Measurements from ENCODE around the gene SCT.

The SCT gene

GRCh38 chr11:618856-619627 lies 7.9 kb downstream of the SCT start:
- Mint-ChIP-seq H3K27ac (no peak overlapping the region), H3K4me1 (peaks cover 17% of the 10 kb centered on the region), H3K36me3 (peaks cover 26% of the 10 kb centered on the region), H3K27me3 (peaks cover 11% of the 10 kb centered on the region), H3K4me3 (no peak overlapping the region), H3K9me3 (no peaks in the 10 kb centered on the region)
- no peak for ATAC-seq

- Mint-ChIP-seq H3K4me1 (peaks cover 26% of the 10 kb centered on the region), H3K4me3 (no peak overlapping the region), H3K27ac (no peak overlapping the region), H3K27me3 (peaks cover 3% of the 10 kb centered on the region), H3K9me3 (no peaks in the 10 kb centered on the region), H3K36me3 (peaks cover 21% of the 10 kb centered on the region)
- no peak for ATAC-seq
These were observed 8.9 kb downstream of the SCT start for GRCh38 chr11:617912-618682.

GRCh38 chr11:617199-617911 lies 9.6 kb downstream of the SCT start:
- H3K27ac Mint-ChIP-seq: no peak overlapping the region
- H3K9me3 Mint-ChIP-seq: no peaks in the 10 kb centered on the region
- no peak overlapping the region for H3K4me3 Mint-ChIP-seq
- no peaks in the 10 kb centered on the region for H3K27me3 Mint-ChIP-seq
- peaks cover 13% of the 10 kb centered on the region for H3K36me3 Mint-ChIP-seq
- peaks cover 33% of the 10 kb centered on the region for H3K4me1 Mint-ChIP-seq
- ATAC-seq: no peak

GRCh38 chr11:616320-617198 lies 10.4 kb downstream of the SCT start:
- peaks cover 8% of the 10 kb centered on the region for H3K36me3 Mint-ChIP-seq
- H3K27me3 Mint-ChIP-seq: no peaks in the 10 kb centered on the region
- H3K4me3 Mint-ChIP-seq: peak overlapping the region; percentile 71
- H3K27ac Mint-ChIP-seq: peak overlapping the region; percentile 88
- H3K4me1 Mint-ChIP-seq: peaks cover 35% of the 10 kb centered on the region
- no peaks in the 10 kb centered on the region for H3K9me3 Mint-ChIP-seq
- no peak for ATAC-seq

GRCh38 chr11:615504-616319 lies 11.3 kb downstream of the SCT start, which contains the start of gene IRF7:
Gene IRF7, minus strand, starts transcription at chr11:615950. Its CDS starts 586 bp downstream, at chr11:615364.
- peak; percentile 96 for ATAC-seq
- H3K4me3 Mint-ChIP-seq: peak within 1 kb of the TSS; percentile 71

GRCh38 chr11:614623-615503 lies 12.1 kb downstream of the SCT start:
- peaks cover 15% of the 10 kb centered on the region for H3K36me3 Mint-ChIP-seq
- no peaks in the 10 kb centered on the region for H3K27me3 Mint-ChIP-seq
- H3K27ac Mint-ChIP-seq: peak overlapping the region; percentile 88
- H3K9me3 Mint-ChIP-seq: no peaks in the 10 kb centered on the region
- H3K4me1 Mint-ChIP-seq: peaks cover 35% of the 10 kb centered on the region
- H3K4me3 Mint-ChIP-seq: peak overlapping the region; percentile 71
- ATAC-seq: no peak

More at GRCh38 chr11:615504-616319, 11.3 kb downstream of the SCT start, which contains the start of gene IRF7:
- no peaks in the 10 kb centered on the region for H3K9me3 Mint-ChIP-seq
- no peaks in the 10 kb centered on the region for H3K27me3 Mint-ChIP-seq
- H3K27ac Mint-ChIP-seq: peak within 1 kb of the TSS; percentile 88
- peaks cover 12% of the 10 kb centered on the region for H3K36me3 Mint-ChIP-seq
- H3K4me1 Mint-ChIP-seq: peaks cover 35% of the 10 kb centered on the region

- H3K9me3 Mint-ChIP-seq: no peaks in the 10 kb centered on the region
- H3K4me1 Mint-ChIP-seq: peaks cover 35% of the 10 kb centered on the region
- H3K27me3 Mint-ChIP-seq: no peaks in the 10 kb centered on the region
- ATAC-seq: no peak
- peak overlapping the region; percentile 57 for H3K4me3 Mint-ChIP-seq
- H3K27ac Mint-ChIP-seq: peak overlapping the region; percentile 88
- H3K36me3 Mint-ChIP-seq: peaks cover 15% of the 10 kb centered on the region
These were observed 12.9 kb downstream of the SCT start for GRCh38 chr11:614021-614622.

GRCh38 chr11:613369-613968 lies 13.5 kb downstream of the SCT start:
- Mint-ChIP-seq H3K27me3 (no peaks in the 10 kb centered on the region), H3K4me1 (peaks cover 35% of the 10 kb centered on the region), H3K27ac (peak overlapping the region; percentile 88), H3K4me3 (no peak overlapping the region), H3K36me3 (peaks cover 16% of the 10 kb centered on the region), H3K9me3 (no peaks in the 10 kb centered on the region)
- peak; percentile 3 for ATAC-seq

GRCh38 chr11:612961-613300 lies 14.1 kb downstream of the SCT start:
- peak overlapping the region; percentile 88 for H3K27ac Mint-ChIP-seq
- no peak for ATAC-seq
- peaks cover 17% of the 10 kb centered on the region for H3K36me3 Mint-ChIP-seq
- no peaks in the 10 kb centered on the region for H3K9me3 Mint-ChIP-seq
- no peak overlapping the region for H3K4me3 Mint-ChIP-seq
- no peaks in the 10 kb centered on the region for H3K27me3 Mint-ChIP-seq
- H3K4me1 Mint-ChIP-seq: peaks cover 35% of the 10 kb centered on the region

GRCh38 chr11:612201-612960 lies 14.6 kb downstream of the SCT start:
- Mint-ChIP-seq H3K27me3 (no peaks in the 10 kb centered on the region), H3K36me3 (peaks cover 20% of the 10 kb centered on the region), H3K4me1 (peaks cover 35% of the 10 kb centered on the region), H3K4me3 (no peak overlapping the region), H3K27ac (peak overlapping the region; percentile 88), H3K9me3 (no peaks in the 10 kb centered on the region)
- no peak for ATAC-seq

- no peak overlapping the region for H3K27ac Mint-ChIP-seq
- H3K9me3 Mint-ChIP-seq: no peaks in the 10 kb centered on the region
- H3K27me3 Mint-ChIP-seq: no peaks in the 10 kb centered on the region
- no peak for ATAC-seq
- no peak overlapping the region for H3K4me3 Mint-ChIP-seq
- H3K36me3 Mint-ChIP-seq: peaks cover 24% of the 10 kb centered on the region
- H3K4me1 Mint-ChIP-seq: peaks cover 29% of the 10 kb centered on the region
These were observed 15.7 kb downstream of the SCT start for GRCh38 chr11:611001-611996.
